HCT116 (cell line): ENCODE data around the gene NUDT22. TPM values are rescaled to one million over a fixed set of nuclear protein-coding genes. Genes with fewer than 3 reads are reported as not detected.
A peak's percentile ranks its signal among the peaks of the same experiment; 100 is the strongest.

Source experiments
- ATAC-seq: fragments of 200-7000 bp; cut with Tn5 transposase; 2 replicates; pipeline ENCODE4 v1.9.1; 2020; ENCODE audit warnings: mild to moderate bottlenecking, moderate library complexity
- BruUV-seq: library from RNA; stranded (reverse); fragments of 400-500 nt; replicated peaks from 2 replicates; lab custom pipeline; 2021; lab: Mats Ljungman, UMichigan
- CTCF ChIA-PET: fragments of 300-600 bp; sonication (Branson Sonifier 250); formaldehyde crosslinking; loops from one replicate; lab custom pipeline; 2021; ENCODE audit warnings: antibody characterized with exemption; lab: Charles Lee
- POLR2A ChIA-PET: fragments of 300-600, 350-600 bp; sonication (Branson Sonifier 250); formaldehyde crosslinking; loops from one replicate; lab custom pipeline; 2021; ENCODE audit warnings: antibody characterized with exemption; lab: Charles Lee
- RAD21 ChIA-PET, 2 experiments: fragments of 300-600 bp; sonication (Branson Sonifier 250); formaldehyde crosslinking; loops; one replicate each; lab custom pipeline; 2023; ENCODE audit warnings: low total read pairs in 2 of 2; ENCODE audit not compliant: uncharacterized antibody in 2 of 2, unreplicated experiment in 2 of 2, low non-redundant PET in 1 of 2; lab: Charles Lee
- DNase-seq: peaks from one replicate; pipeline ENCODE4 v3.0.0-alpha.2; 2010; ENCODE audit warnings: low read depth, low spot score
- H2AFZ ChIP-seq: fragments of 200-600 bp; shearing (Covaris generic), sonication (generic); 2 replicates; pipeline ENCODE4 v1.6.1; 2017; ENCODE audit warnings: low read depth, mixed run types, mixed read lengths, antibody characterized with exemption, low read length; ENCODE audit not compliant: poor library complexity, severe bottlenecking
- H3K27ac ChIP-seq: 2 replicates; pipeline ENCODE4 v1.5.1; 2012; ENCODE audit warnings: low read depth, low read length
- H3K27me3 ChIP-seq: fragments of 200-600 bp; sonication (generic); 2 replicates; pipeline ENCODE4 v1.6.1; 2016; ENCODE audit warnings: mixed run types, low read length, mixed read lengths; ENCODE audit not compliant: insufficient read depth
- H3K36me3 ChIP-seq, 2 experiments: fragments of 200-500 bp in 1 of 2; fragments of 200-600 bp in 1 of 2; sonication (Bioruptor generic) in 1 of 2; sonication (generic) in 1 of 2; 2 replicates each; pipeline versions ENCODE4 v1.5.1 to v1.6.1; 2014 to 2016; ENCODE audit warnings: low read length in 2 of 2, inconsistent platforms in 1 of 2, mixed read lengths in 1 of 2, mixed run types in 1 of 2; ENCODE audit not compliant: insufficient read depth in 2 of 2, control insufficient read depth in 1 of 2
- H3K4me1 ChIP-seq, 2 experiments: fragments of 200-600 bp in 1 of 2; sonication (generic) in 1 of 2; 2 replicates each; pipeline versions ENCODE4 v1.5.1 to v1.6.1; 2012 to 2017; ENCODE audit warnings: low read length in 2 of 2, inconsistent platforms in 1 of 2, mild to moderate bottlenecking in 1 of 2, mixed read lengths in 1 of 2, mixed run types in 1 of 2, moderate library complexity in 1 of 2; ENCODE audit not compliant: insufficient read depth in 2 of 2, control insufficient read depth in 1 of 2
- H3K4me2 ChIP-seq: fragments of 200-600 bp; sonication (generic); 2 replicates; pipeline ENCODE4 v1.6.1; 2017; ENCODE audit warnings: mixed run types, low read length, mixed read lengths
- H3K4me3 ChIP-seq, 2 experiments: fragments of 200-600 bp in 1 of 2; sonication (generic) in 1 of 2; replicated peaks in 1 of 2; 2 replicates each; pipeline ENCODE4 v1.5.1; 2011 to 2016; ENCODE audit warnings: low read length in 2 of 2, control low read depth in 1 of 2, low read depth in 1 of 2, mild to moderate bottlenecking in 1 of 2, mixed read lengths in 1 of 2, mixed run types in 1 of 2
- H3K79me2 ChIP-seq: fragments of 200-600 bp; sonication (generic); 2 replicates; pipeline ENCODE4 v1.6.1; 2017; ENCODE audit warnings: mild to moderate bottlenecking, mixed run types, low read length, moderate library complexity, mixed read lengths; ENCODE audit not compliant: insufficient read depth
- H3K9ac ChIP-seq: fragments of 200-600 bp; sonication (generic); 2 replicates; pipeline ENCODE4 v1.6.1; 2016; ENCODE audit warnings: low read length, mixed read lengths
- H3K9me2 ChIP-seq: fragments of 200-600 bp; sonication (generic), shearing (Covaris generic); 2 replicates; pipeline ENCODE4 v1.6.1; 2017; ENCODE audit warnings: mixed run types, mild to moderate bottlenecking, moderate library complexity; ENCODE audit not compliant: insufficient read depth
- H3K9me3 ChIP-seq, 2 experiments: fragments of 200-500 bp in 1 of 2; fragments of 200-600 bp in 1 of 2; sonication (Bioruptor generic) in 1 of 2; sonication (generic) in 1 of 2; 2 replicates each; pipeline ENCODE4 v1.6.1; 2014 to 2017; ENCODE audit warnings: low read length in 2 of 2, mixed read lengths in 2 of 2, inconsistent platforms in 1 of 2, low read depth in 1 of 2, mild to moderate bottlenecking in 1 of 2, mixed run types in 1 of 2, moderate library complexity in 1 of 2; ENCODE audit not compliant: control insufficient read depth in 1 of 2, insufficient read depth in 1 of 2
- H4K20me1 ChIP-seq: fragments of 200-600 bp; sonication (generic), shearing (Covaris generic); 2 replicates; pipeline ENCODE4 v1.6.1; 2017; ENCODE audit warnings: mixed run types, mild to moderate bottlenecking, moderate library complexity; ENCODE audit not compliant: insufficient read depth
- CBX3 ChIP-seq: IDR thresholded peaks from 2 replicates; pipeline ENCODE4 v1.6.1; 2012; ENCODE audit warnings: low read depth
- CEBPB ChIP-seq: IDR thresholded peaks from 2 replicates; pipeline ENCODE4 v1.6.1; 2012; ENCODE audit warnings: low read depth
- EGR1 ChIP-seq: IDR thresholded peaks from 2 replicates; pipeline ENCODE4 v1.6.1; 2012; ENCODE audit warnings: low read depth
- ELF1 ChIP-seq: IDR thresholded peaks from 2 replicates; pipeline ENCODE4 v1.6.1; 2012; ENCODE audit warnings: low read depth, borderline replicate concordance
- EZH2 ChIP-seq: fragments of 200-600 bp; sonication (generic); IDR thresholded peaks from 2 replicates; pipeline ENCODE4 v1.6.1; 2017; ENCODE audit warnings: antibody characterized with exemption, mixed run types
- FOSL1 ChIP-seq: IDR thresholded peaks from 2 replicates; pipeline ENCODE4 v1.6.1; 2012; ENCODE audit warnings: low read depth
- JUND ChIP-seq: IDR thresholded peaks from 2 replicates; pipeline ENCODE4 v1.6.1; 2012
- MAX ChIP-seq: IDR thresholded peaks from 2 replicates; pipeline ENCODE4 v1.6.1; 2012
- RAD21 ChIP-seq: IDR thresholded peaks from 2 replicates; pipeline ENCODE4 v1.6.1; 2012; ENCODE audit warnings: low read depth, mild to moderate bottlenecking
- SIN3A ChIP-seq: IDR thresholded peaks from 2 replicates; pipeline ENCODE4 v1.6.1; 2012; ENCODE audit warnings: low read depth
- SP1 ChIP-seq: IDR thresholded peaks from 2 replicates; pipeline ENCODE4 v1.6.1; 2012; ENCODE audit warnings: low read depth
- YY1 ChIP-seq: IDR thresholded peaks from 2 replicates; pipeline ENCODE4 v1.6.1; 2011; ENCODE audit warnings: low read length, low read depth, moderate library complexity, mild to moderate bottlenecking; ENCODE audit not compliant: insufficient replicate concordance; ENCODE audit errors: extremely low read depth
- ZBTB33 ChIP-seq: IDR thresholded peaks from 2 replicates; pipeline ENCODE4 v1.6.1; 2011; ENCODE audit warnings: mild to moderate bottlenecking, low read length, moderate library complexity; ENCODE audit not compliant: insufficient replicate concordance; ENCODE audit errors: extremely low read depth
- ZFX ChIP-seq: fragments of 450-650 bp; IDR thresholded peaks from 2 replicates; pipeline ENCODE4 v1.6.1; 2017
- intact Hi-C: fragments of 100-400 bp; cut with micrococcal nuclease; formaldehyde crosslinking; loops from 2 replicates; pipeline ENCODE4 v1.10.0; 2022
- total RNA-seq: library from RNA; stranded (reverse); gene quantifications from one replicate; pipeline ENCODE4 v1.2.1, GENCODE V29; 2021; ENCODE audit not compliant: unreplicated experiment

NUDT22 gene
- total RNA-seq, 1 experiment from 2014 or later, result 70.9 TPM

GRCh38 chr11:64238999-64239398 is 12.9 kb downstream of the NUDT22 start:
- no peaks in the 10 kb centered on the region for H3K27me3 ChIP-seq
- TF ChIP-seq ELF1, result no peak
- TF ChIP-seq CEBPB, result no peak
- no peak for TF ChIP-seq ZFX
- no peak for TF ChIP-seq RAD21
- TF ChIP-seq YY1, result no peak
- no peak for TF ChIP-seq JUND
- no peak for TF ChIP-seq EGR1
- no peak for TF ChIP-seq SP1
- no peaks in the 10 kb centered on the region for H3K9me3 ChIP-seq
- POLR2A ChIA-PET, result interaction anchor here (1.1 kb wide), 1 partner anchor 8 kb away, joined by 4 read pairs; no protein-coding TSS in a partner anchor
- peak overlapping the region; percentile 96 for H3K27ac ChIP-seq
- peak overlapping the region; percentile 30 for H3K9ac ChIP-seq
- CTCF ChIA-PET, result no interaction called here
- peaks cover 0 to 18% of the 10 kb centered on the region in 2 experiments; a peak in 1 of 4 replicates for H3K36me3 ChIP-seq
- no peaks in the 10 kb centered on the region for H3K9me2 ChIP-seq
- no peak overlapping the region; a peak in 1 of 4 replicates for H3K4me3 ChIP-seq
- peak overlapping the region; percentile 84; the same call in 1 of the 2 replicates for H3K4me2 ChIP-seq
- RAD21 ChIA-PET, result no interaction called here
- no TSS peak for BruUV-seq
- no peaks in the 10 kb centered on the region for H4K20me1 ChIP-seq
- no peak for DNase-seq
- ATAC-seq, result no peak
- H3K4me1 ChIP-seq, result peaks cover 31 to 58% of the 10 kb centered on the region in 2 experiments
- intact Hi-C loops, result no loop called here
- H2AFZ ChIP-seq, result no peak overlapping the region
- peaks cover 33% of the 10 kb centered on the region for H3K79me2 ChIP-seq

- H3K4me2 ChIP-seq, result peak overlapping the region; percentile 84
- ChIA-PET CTCF (no interaction called here), RAD21 (no interaction called here), POLR2A (interaction anchor here (1.1 kb wide), 1 partner anchor 9 kb away, joined by 4 read pairs; no protein-coding TSS in a partner anchor)
- peaks cover 35 to 65% of the 10 kb centered on the region in 2 experiments for H3K4me1 ChIP-seq
- no peak overlapping the region for H2AFZ ChIP-seq
- H3K4me3 ChIP-seq, result peak overlapping the region; percentile 70 to 91
- H3K27ac ChIP-seq, result peak overlapping the region; percentile 96
- intact Hi-C loops, result loop anchor here (2.0 kb wide), 1 partner anchor 65 kb away; the partner anchor contains the start of gene ESRRA
- BruUV-seq, result no TSS peak
- H3K9me3 ChIP-seq, result no peaks in the 10 kb centered on the region
- peak overlapping the region; percentile 99 for H3K9ac ChIP-seq
- ATAC-seq (no peak), DNase-seq (no peak)
- H3K36me3 ChIP-seq, result peaks cover 0 to 20% of the 10 kb centered on the region in 2 experiments; a peak in 1 of 4 replicates
- H3K9me2 ChIP-seq, result no peaks in the 10 kb centered on the region
- H3K27me3 ChIP-seq, result no peaks in the 10 kb centered on the region
- no peaks in the 10 kb centered on the region for H4K20me1 ChIP-seq
- TF ChIP-seq MAX (no peak), ZFX (no peak), ZBTB33 (no peak), CBX3 (no peak), SP1 (no peak), FOSL1 (no peak), SIN3A (no peak), ELF1 (no peak), EZH2 (no peak)
- peaks cover 41% of the 10 kb centered on the region for H3K79me2 ChIP-seq
These were observed 13.8 kb downstream of the NUDT22 start for GRCh38 chr11:64239662-64240434.
